ENCODE measurements around the gene MASP2.
"Not testable (repeated sequence)": the region's sequence is repeated elsewhere in the genome, so short reads cannot be mapped to it uniquely, and the experiment has no call there.

Gene MASP2

GRCh38 chr1:11046625-11047365, at the start of gene MASP2:
MASP2 (minus strand) TSS chr1:11047239; CDS start chr1:11047207, 32 bp downstream.
- no peak for DNase-seq

- not testable (repeated sequence) for DNase-seq
Measured at GRCh38 chr1:11083784-11084183, 36.7 kb upstream of the MASP2 start.

- DNase-seq = no peak
Measured at GRCh38 chr1:11080931-11081330, 33.9 kb upstream of the MASP2 start.

GRCh38 chr1:11078631-11079030, 31.6 kb upstream of the MASP2 start:
- no peak for DNase-seq

GRCh38 chr1:11073398-11073797, 26.4 kb upstream of the MASP2 start:
- not testable (repeated sequence) for DNase-seq

- no peak for DNase-seq
Measured at GRCh38 chr1:11072216-11072917, 25.3 kb upstream of the MASP2 start.

GRCh38 chr1:11071463-11072215, 24.6 kb upstream of the MASP2 start:
- no peak for DNase-seq

GRCh38 chr1:11070876-11071275, 23.8 kb upstream of the MASP2 start:
- no peak for DNase-seq

GRCh38 chr1:11068600-11069473, 21.8 kb upstream of the MASP2 start:
- no peak for DNase-seq

- DNase-seq = no peak
Measured at GRCh38 chr1:11067716-11068599, 20.9 kb upstream of the MASP2 start.

GRCh38 chr1:11065796-11066195, 18.8 kb upstream of the MASP2 start:
- DNase-seq = no peak

GRCh38 chr1:11064942-11065341, 17.9 kb upstream of the MASP2 start:
- no peak for DNase-seq

GRCh38 chr1:11063937-11064537, 17.0 kb upstream of the MASP2 start:
- not testable (repeated sequence) for DNase-seq

GRCh38 chr1:11062965-11063401, 15.9 kb upstream of the MASP2 start:
- peak in 1 of 2 experiments; percentile 40 for DNase-seq

GRCh38 chr1:11061652-11062365, 14.8 kb upstream of the MASP2 start:
- no peak for DNase-seq

- peak; percentile 82 to 98 for DNase-seq
Measured at GRCh38 chr1:11059968-11060830, 13.2 kb upstream of the MASP2 start, which contains the start of gene SRM. SRM (minus strand) TSS chr1:11060018; CDS start chr1:11059943, 75 bp downstream.

- peak in 1 of 2 experiments; percentile 58 for DNase-seq
Measured at GRCh38 chr1:11059155-11059967, 12.3 kb upstream of the MASP2 start.

GRCh38 chr1:11058595-11059154, 11.6 kb upstream of the MASP2 start:
- DNase-seq = no peak

Data from NCI-H446 (cell line).